Measurements from ENCODE around the gene VMP1.

The VMP1 gene

GRCh38 chr17:59711936-59712335, 4.5 kb downstream of the VMP1 start:
- DNase-seq (ENCODE audit: low spot score) = no peak

GRCh38 chr17:59712862-59713261, 5.4 kb downstream of the VMP1 start:
- DNase-seq (ENCODE audit: low spot score) = no peak

GRCh38 chr17:59714255-59714654, 6.8 kb downstream of the VMP1 start:
- DNase-seq (ENCODE audit: low spot score) = no peak

GRCh38 chr17:59716427-59716826, 9.0 kb downstream of the VMP1 start:
- no peak for DNase-seq (ENCODE audit: low spot score)

- no peak for DNase-seq (ENCODE audit: low spot score)
Measured at GRCh38 chr17:59719526-59719925, 12.1 kb downstream of the VMP1 start.

GRCh38 chr17:59722623-59723022, 15.2 kb downstream of the VMP1 start:
- no peak for DNase-seq (ENCODE audit: low spot score)

- DNase-seq (ENCODE audit: low spot score) = no peak
Measured at GRCh38 chr17:59723041-59723440, 15.6 kb downstream of the VMP1 start.

GRCh38 chr17:59723607-59724006, 16.2 kb downstream of the VMP1 start:
- DNase-seq (ENCODE audit: low spot score) = no peak

- no peak for DNase-seq (ENCODE audit: low spot score)
Measured at GRCh38 chr17:59725691-59726090, 18.2 kb downstream of the VMP1 start.

- DNase-seq (ENCODE audit: low spot score) = no peak
Measured at GRCh38 chr17:59727817-59728533, 20.5 kb downstream of the VMP1 start.

- no peak for DNase-seq (ENCODE audit: low spot score)
Measured at GRCh38 chr17:59730268-59730834, 22.9 kb downstream of the VMP1 start.

- DNase-seq (ENCODE audit: low spot score) = no peak
Measured at GRCh38 chr17:59733697-59734096, 26.2 kb downstream of the VMP1 start.

GRCh38 chr17:59734226-59734625, 26.8 kb downstream of the VMP1 start:
- DNase-seq (ENCODE audit: low spot score) = no peak

- DNase-seq (ENCODE audit: low spot score) = no peak
Measured at GRCh38 chr17:59737324-59737723, 29.9 kb downstream of the VMP1 start.

GRCh38 chr17:59743842-59744241, 36.4 kb downstream of the VMP1 start:
- DNase-seq (ENCODE audit: low spot score) = no peak

GRCh38 chr17:59745040-59745439, 37.6 kb downstream of the VMP1 start:
- no peak for DNase-seq (ENCODE audit: low spot score)

- DNase-seq (ENCODE audit: low spot score) = peak; percentile 41
Measured at GRCh38 chr17:59746849-59747445, 39.5 kb downstream of the VMP1 start.

- no peak for DNase-seq (ENCODE audit: low spot score)
Measured at GRCh38 chr17:59748591-59748990, 41.1 kb downstream of the VMP1 start.

GRCh38 chr17:59751955-59752413, 44.5 kb downstream of the VMP1 start:
- DNase-seq (ENCODE audit: low spot score) = no peak

- DNase-seq (ENCODE audit: low spot score) = no peak
Measured at GRCh38 chr17:59752446-59752845, 45.0 kb downstream of the VMP1 start.

GRCh38 chr17:59752922-59753321, 45.5 kb downstream of the VMP1 start:
- DNase-seq (ENCODE audit: low spot score) = no peak

GRCh38 chr17:59753522-59754467, 46.3 kb downstream of the VMP1 start:
- peak; percentile 93 for DNase-seq (ENCODE audit: low spot score)
